Activated T-helper 1 cell treated with anti-CD3 and anti-CD28 coated beads, Interleukin-12 subunit alpha, Interleukin-12 subunit beta, Interleukin-2, Interleukin-4 antibody, amounts not matched to agents 30 ng/mL and 10 ng/mL and 1 ng/mL, durations not matched to agents 14 hours and 24 hours and 36 hours (primary cell): ENCODE measurements around the gene SNPH. TPM values are rescaled to one million over a fixed set of nuclear protein-coding genes. Genes with fewer than 3 reads are reported as not detected.

Experiments used
- DNase-seq: peaks from one replicate; pipeline ENCODE4 v3.0.0; 2021; ENCODE audit warnings: low spot score
- H3K27ac Mint-ChIP-seq: one replicate; pipeline ENCODE4 v1.8.0; 2021; ENCODE audit warnings: mild to moderate bottlenecking, mixed read lengths
- H3K27me3 Mint-ChIP-seq: one replicate; pipeline ENCODE4 v1.8.0; 2022; ENCODE audit warnings: mild to moderate bottlenecking, moderate library complexity, mixed read lengths; ENCODE audit not compliant: insufficient read depth
- H3K36me3 Mint-ChIP-seq: one replicate; pipeline ENCODE4 v1.8.0; 2021; ENCODE audit warnings: low read depth, mixed read lengths
- H3K4me1 Mint-ChIP-seq: one replicate; pipeline ENCODE4 v1.8.0; 2021; ENCODE audit warnings: low read depth, mixed read lengths
- H3K4me3 Mint-ChIP-seq: one replicate; pipeline ENCODE4 v1.8.0; 2021; ENCODE audit warnings: mild to moderate bottlenecking, moderate library complexity, mixed read lengths
- H3K9me3 Mint-ChIP-seq: one replicate; pipeline ENCODE4 v1.8.0; 2021; ENCODE audit warnings: mixed read lengths
- intact Hi-C: fragments of 100-400 bp; cut with micrococcal nuclease; formaldehyde crosslinking; loops from one replicate; pipeline ENCODE4 v1.15.1; 2024
- total RNA-seq: library from RNA; stranded (reverse); gene quantifications from 2 replicates; pipeline ENCODE4 v1.2.3, GENCODE V29; 2022

Gene SNPH
- total RNA-seq, 1 donor from 2014 or later: 2.5 TPM

- DNase-seq: no peak
- H3K36me3 Mint-ChIP-seq: peaks cover 9% of the 10 kb centered on the region
- intact Hi-C loops: no loop called here
- no peaks in the 10 kb centered on the region for H3K9me3 Mint-ChIP-seq
- no peak overlapping the region for H3K4me3 Mint-ChIP-seq
- H3K27me3 Mint-ChIP-seq: no peaks in the 10 kb centered on the region
- H3K27ac Mint-ChIP-seq: no peak overlapping the region
- peaks cover 18% of the 10 kb centered on the region for H3K4me1 Mint-ChIP-seq
Observed at GRCh38 chr20:1282966-1283365, 16.9 kb downstream of the SNPH start.

- no peaks in the 10 kb centered on the region for H3K27me3 Mint-ChIP-seq
- peaks cover 18% of the 10 kb centered on the region for H3K4me1 Mint-ChIP-seq
- no peak overlapping the region for H3K4me3 Mint-ChIP-seq
- no peaks in the 10 kb centered on the region for H3K9me3 Mint-ChIP-seq
- no peak for DNase-seq
- intact Hi-C loops: no loop called here
- H3K27ac Mint-ChIP-seq: no peak overlapping the region
- peaks cover 12% of the 10 kb centered on the region for H3K36me3 Mint-ChIP-seq
Observed at GRCh38 chr20:1283522-1284510, 17.7 kb downstream of the SNPH start.

GRCh38 chr20:1286267-1287024, 20.4 kb downstream of the SNPH start:
- Mint-ChIP-seq H3K9me3 (no peaks in the 10 kb centered on the region), H3K4me3 (peak overlapping the region; percentile 20), H3K36me3 (peaks cover 12% of the 10 kb centered on the region), H3K27ac (peak overlapping the region; percentile 25), H3K27me3 (no peaks in the 10 kb centered on the region), H3K4me1 (peaks cover 18% of the 10 kb centered on the region)
- DNase-seq: no peak
- intact Hi-C loops: loop anchor here (1.0 kb wide), 1 partner anchor 20 kb away; the partner anchor contains the start of gene SNPH

- Mint-ChIP-seq H3K36me3 (peaks cover 12% of the 10 kb centered on the region), H3K27me3 (no peaks in the 10 kb centered on the region), H3K9me3 (no peaks in the 10 kb centered on the region), H3K4me1 (peaks cover 18% of the 10 kb centered on the region), H3K27ac (peak overlapping the region; percentile 82), H3K4me3 (peak overlapping the region; percentile 73)
- no peak for DNase-seq
- intact Hi-C loops: loop anchor here (1.0 kb wide), 1 partner anchor 21 kb away; the partner anchor contains the start of gene SNPH
Observed at GRCh38 chr20:1287306-1287705, 21.2 kb downstream of the SNPH start.

GRCh38 chr20:1287787-1288569, 21.9 kb downstream of the SNPH start:
- no peak overlapping the region for H3K27ac Mint-ChIP-seq

GRCh38 chr20:1291191-1291741, 25.2 kb downstream of the SNPH start:
- Mint-ChIP-seq H3K4me3 (no peak overlapping the region), H3K27ac (no peak overlapping the region), H3K9me3 (no peaks in the 10 kb centered on the region), H3K36me3 (peaks cover 6% of the 10 kb centered on the region), H3K27me3 (no peaks in the 10 kb centered on the region), H3K4me1 (peaks cover 14% of the 10 kb centered on the region)
- DNase-seq: no peak
- intact Hi-C loops: no loop called here

More at GRCh38 chr20:1287787-1288569, 21.9 kb downstream of the SNPH start:
- no peak for DNase-seq
- Mint-ChIP-seq H3K36me3 (peaks cover 11% of the 10 kb centered on the region), H3K4me3 (no peak overlapping the region), H3K27me3 (no peaks in the 10 kb centered on the region), H3K4me1 (peaks cover 18% of the 10 kb centered on the region), H3K9me3 (no peaks in the 10 kb centered on the region)
- intact Hi-C loops: loop anchor here (1.0 kb wide), 1 partner anchor 22 kb away; the partner anchor contains the start of gene SNPH

- peaks cover under 1% of the 10 kb centered on the region for H3K4me1 Mint-ChIP-seq
- no peak overlapping the region for H3K4me3 Mint-ChIP-seq
- DNase-seq: no peak
- no peak overlapping the region for H3K27ac Mint-ChIP-seq
- peaks cover 2% of the 10 kb centered on the region for H3K36me3 Mint-ChIP-seq
- no peaks in the 10 kb centered on the region for H3K9me3 Mint-ChIP-seq
- intact Hi-C loops: no loop called here
- no peaks in the 10 kb centered on the region for H3K27me3 Mint-ChIP-seq
Observed at GRCh38 chr20:1292620-1293019, 26.5 kb downstream of the SNPH start.

- no peak overlapping the region for H3K27ac Mint-ChIP-seq
- no peaks in the 10 kb centered on the region for H3K36me3 Mint-ChIP-seq
- no peaks in the 10 kb centered on the region for H3K27me3 Mint-ChIP-seq
- intact Hi-C loops: no loop called here
- no peaks in the 10 kb centered on the region for H3K9me3 Mint-ChIP-seq
- H3K4me3 Mint-ChIP-seq: no peak overlapping the region
- peaks cover under 1% of the 10 kb centered on the region for H3K4me1 Mint-ChIP-seq
- DNase-seq: no peak
Observed at GRCh38 chr20:1293641-1294379, 27.7 kb downstream of the SNPH start.

GRCh38 chr20:1294497-1294896, 28.4 kb downstream of the SNPH start:
- DNase-seq: no peak
- Mint-ChIP-seq H3K9me3 (no peaks in the 10 kb centered on the region), H3K4me1 (peaks cover 6% of the 10 kb centered on the region), H3K4me3 (no peak overlapping the region), H3K27me3 (no peaks in the 10 kb centered on the region), H3K27ac (no peak overlapping the region), H3K36me3 (no peaks in the 10 kb centered on the region)
- intact Hi-C loops: no loop called here

- no peak overlapping the region for H3K4me3 Mint-ChIP-seq
- H3K9me3 Mint-ChIP-seq: no peaks in the 10 kb centered on the region
- DNase-seq: no peak
- peaks cover 1% of the 10 kb centered on the region for H3K36me3 Mint-ChIP-seq
- intact Hi-C loops: no loop called here
- no peak overlapping the region for H3K27ac Mint-ChIP-seq
- H3K27me3 Mint-ChIP-seq: no peaks in the 10 kb centered on the region
- peaks cover 15% of the 10 kb centered on the region for H3K4me1 Mint-ChIP-seq
Observed at GRCh38 chr20:1295276-1295930, 29.3 kb downstream of the SNPH start.

- Mint-ChIP-seq H3K4me3 (no peak overlapping the region), H3K36me3 (peaks cover 4% of the 10 kb centered on the region), H3K27ac (no peak overlapping the region), H3K27me3 (no peaks in the 10 kb centered on the region), H3K4me1 (peaks cover 23% of the 10 kb centered on the region), H3K9me3 (no peaks in the 10 kb centered on the region)
- no peak for DNase-seq
- intact Hi-C loops: no loop called here
Observed at GRCh38 chr20:1296117-1296610, 30.1 kb downstream of the SNPH start.
